GM13977 (cell line): ENCODE measurements around the gene CAVIN4.

Experiments
- DNase-seq: peaks from one replicate; pipeline ENCODE4 v3.0.0; 2012; ENCODE audit warnings: low spot score
- CTCF ChIP-seq: IDR thresholded peaks from 2 replicates; pipeline ENCODE4 v1.5.1; 2012; ENCODE audit warnings: mild to moderate bottlenecking, control low read depth; ENCODE audit not compliant: insufficient read depth; ENCODE audit errors: extremely low read depth, missing control alignments
- in situ Hi-C: fragments of 300-500 bp; cut with MboI; formaldehyde crosslinking; loops from one replicate; pipeline ENCODE4 v1.12.0; 2022; ENCODE audit warnings: low sequenced_read_pairs, low pct_unique_long_range_greater_than_20kb, mixed read lengths, inconsistent platforms; ENCODE audit not compliant: unreplicated experiment

Gene CAVIN4

GRCh38 chr9:100579665-100580064, 1.8 kb downstream of the CAVIN4 start:
- TF ChIP-seq CTCF: no peak
- in situ Hi-C loops: loop anchor here (25.0 kb wide), 2 partner anchors 242 to 1417 kb away; no protein-coding TSS in a partner anchor
- DNase-seq: no peak

GRCh38 chr9:100580257-100580656, 2.4 kb downstream of the CAVIN4 start:
- no peak for DNase-seq
- in situ Hi-C loops: loop anchor here (25.0 kb wide), 2 partner anchors 243 to 1418 kb away; no protein-coding TSS in a partner anchor
- TF ChIP-seq CTCF: no peak

GRCh38 chr9:100581081-100581480, 3.2 kb downstream of the CAVIN4 start:
- no peak for TF ChIP-seq CTCF
- no peak for DNase-seq
- in situ Hi-C loops: loop anchor here (25.0 kb wide), 2 partner anchors 244 to 1419 kb away; no protein-coding TSS in a partner anchor

GRCh38 chr9:100581661-100582060, 3.8 kb downstream of the CAVIN4 start:
- TF ChIP-seq CTCF: no peak
- DNase-seq: no peak
- in situ Hi-C loops: loop anchor here (25.0 kb wide), 2 partner anchors 244 to 1419 kb away; no protein-coding TSS in a partner anchor

GRCh38 chr9:100583014-100583802, 5.3 kb downstream of the CAVIN4 start:
- in situ Hi-C loops: loop anchor here (25.0 kb wide), 2 partner anchors 246 to 1421 kb away; no protein-coding TSS in a partner anchor
- DNase-seq: no peak
- no peak for TF ChIP-seq CTCF

- in situ Hi-C loops: loop anchor here (25.0 kb wide), 2 partner anchors 248 to 1423 kb away; no protein-coding TSS in a partner anchor
These were observed 7.1 kb downstream of the CAVIN4 start for GRCh38 chr9:100584951-100585350.

More at GRCh38 chr9:100584951-100585350, 7.1 kb downstream of the CAVIN4 start:
- TF ChIP-seq CTCF: no peak
- no peak for DNase-seq
